GM19452 (cell line): Measurements from ENCODE around the gene RNF7.
"Not testable (repeated sequence)": the region's sequence is repeated elsewhere in the genome, so short reads cannot be mapped to it uniquely, and the experiment has no call there.

ENCODE experiments used
- ATAC-seq: cut with Tn5 transposase; IDR thresholded peaks from one replicate; pipeline ENCODE4 v1.9.1; 2021; ENCODE audit not compliant: unreplicated experiment

The RNF7 gene

DNA sequence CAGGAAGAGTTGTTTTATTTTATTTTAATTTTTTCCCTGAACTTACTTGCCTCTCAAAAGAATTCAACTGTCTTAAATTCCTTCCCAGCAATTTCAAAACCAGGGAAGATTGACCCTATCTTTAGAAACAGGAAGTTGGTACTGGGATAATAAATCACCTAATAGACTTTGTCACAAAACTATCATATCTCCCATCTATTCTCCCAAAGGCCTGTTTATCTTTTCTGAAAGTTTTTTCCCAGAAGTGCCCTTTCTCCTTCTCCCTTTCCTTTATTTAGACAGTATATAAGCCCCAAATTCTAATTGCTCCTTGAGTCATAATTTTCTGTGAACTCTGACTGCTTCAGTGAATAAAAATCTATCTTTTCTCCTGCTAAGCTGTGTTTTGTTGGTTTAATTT, 2.9 kb upstream of the RNF7 start:
- no peak for ATAC-seq

DNA sequence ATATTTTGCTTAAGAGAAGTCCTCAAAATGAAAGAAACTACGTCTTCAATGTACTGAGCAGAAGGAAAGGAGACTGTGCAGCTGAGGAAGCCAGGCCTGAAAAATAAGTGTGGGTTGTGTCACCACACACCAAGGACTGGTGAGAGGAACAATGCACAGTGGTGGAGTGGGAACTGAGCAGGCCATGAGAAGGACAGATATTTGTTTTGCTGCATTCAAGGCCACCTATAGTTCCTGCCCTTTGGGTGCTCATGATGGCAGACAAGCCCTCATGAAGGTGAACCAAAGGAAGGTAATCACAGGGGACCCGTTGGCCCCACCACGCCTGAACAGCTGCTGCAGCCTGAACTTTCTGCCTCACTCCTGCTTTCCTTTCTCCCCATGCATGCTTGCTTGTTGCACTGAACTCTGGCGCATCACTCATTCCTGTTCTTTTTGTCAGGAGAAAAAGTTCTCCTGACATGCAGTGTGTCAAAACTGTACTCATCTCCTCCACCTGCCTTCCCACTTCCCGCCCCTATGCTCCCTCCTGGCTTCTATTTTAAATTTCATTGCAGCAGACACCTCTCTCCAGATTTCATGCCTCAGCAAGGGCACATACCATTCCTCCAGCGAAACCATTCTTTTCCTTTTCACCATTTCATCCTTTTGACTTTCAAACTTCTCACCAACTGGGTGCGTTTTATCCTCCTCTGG, 2.2 kb upstream of the RNF7 start:
- ATAC-seq: no peak

DNA sequence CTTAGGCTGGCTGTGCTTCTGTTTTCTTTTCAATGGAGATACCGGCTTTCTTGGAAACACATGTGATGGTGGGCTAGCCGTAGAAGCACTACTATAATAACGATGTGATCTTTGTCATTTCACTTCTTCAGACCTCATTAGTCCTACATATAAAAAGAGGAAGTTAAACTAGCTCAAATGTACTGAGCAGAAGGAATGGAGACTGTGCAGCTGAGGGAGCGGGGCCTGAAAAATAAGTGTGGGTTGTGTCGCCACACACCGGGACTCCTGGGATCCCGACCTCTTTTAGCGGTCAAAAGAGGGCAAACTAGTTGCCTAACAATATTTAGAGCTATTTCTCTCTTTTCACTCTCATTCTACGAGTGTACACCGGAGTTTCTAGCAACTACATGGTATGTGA, 1.0 kb upstream of the RNF7 start:
- no peak for ATAC-seq

DNA sequence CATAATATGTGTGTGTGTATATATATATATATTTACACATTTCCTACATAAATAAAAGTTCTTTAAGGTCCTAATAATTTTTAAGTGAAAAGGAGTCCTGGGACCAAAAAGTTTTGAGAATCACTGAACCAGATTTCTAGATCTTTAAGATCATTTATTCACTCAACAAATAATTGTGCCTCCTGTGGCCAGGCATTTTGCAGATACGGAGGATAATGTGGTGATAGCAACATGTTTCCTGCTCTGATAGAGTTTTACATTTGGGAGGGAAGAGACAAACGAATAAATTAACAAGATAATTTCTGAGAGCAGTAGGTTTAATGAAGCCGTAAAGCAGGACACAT, 448 bp upstream of the RNF7 start:
- ATAC-seq: no peak

DNA sequence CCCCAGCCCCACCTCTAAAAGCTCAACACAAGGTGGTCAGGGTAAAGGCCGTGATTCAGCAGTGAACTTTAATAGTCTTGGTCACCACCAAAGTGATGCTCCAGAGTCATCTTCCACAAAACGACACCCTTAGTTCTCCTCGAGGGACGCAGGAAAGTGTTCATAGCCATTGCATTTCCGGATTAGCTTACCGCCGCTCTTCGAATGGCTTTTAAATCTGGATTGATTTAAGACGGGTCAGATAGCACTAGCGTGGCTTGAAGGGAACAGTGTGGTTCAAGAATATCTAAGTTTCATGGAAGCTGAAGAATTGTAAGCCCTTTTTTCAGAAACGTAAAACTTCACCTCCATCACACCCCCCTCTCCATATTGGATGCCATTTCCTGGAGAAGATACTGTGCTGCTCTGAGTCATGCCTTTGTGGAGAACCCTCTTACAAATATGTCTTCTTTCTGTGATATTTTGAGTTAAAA, 829 bp downstream of the RNF7 start:
- no peak for ATAC-seq

DNA sequence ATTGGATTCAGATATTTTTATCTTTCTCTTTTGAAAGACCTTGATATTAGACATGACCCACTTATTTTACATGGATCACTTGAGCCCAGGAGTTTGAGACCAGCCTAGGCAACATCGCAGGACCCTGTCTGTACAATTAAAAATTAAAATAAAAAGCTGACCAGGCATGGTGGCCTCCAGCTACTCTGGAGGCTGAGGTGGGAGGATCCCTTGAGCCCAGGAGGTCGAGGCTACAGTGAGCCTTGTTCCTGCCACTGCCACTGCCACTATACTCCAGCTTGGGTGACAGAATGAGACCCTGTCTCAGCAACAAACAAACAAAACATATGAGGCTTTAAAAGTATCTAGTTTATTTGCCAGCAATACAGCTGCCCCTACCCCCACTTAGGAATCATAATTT, 1.6 kb downstream of the RNF7 start:
- no peak for ATAC-seq

DNA sequence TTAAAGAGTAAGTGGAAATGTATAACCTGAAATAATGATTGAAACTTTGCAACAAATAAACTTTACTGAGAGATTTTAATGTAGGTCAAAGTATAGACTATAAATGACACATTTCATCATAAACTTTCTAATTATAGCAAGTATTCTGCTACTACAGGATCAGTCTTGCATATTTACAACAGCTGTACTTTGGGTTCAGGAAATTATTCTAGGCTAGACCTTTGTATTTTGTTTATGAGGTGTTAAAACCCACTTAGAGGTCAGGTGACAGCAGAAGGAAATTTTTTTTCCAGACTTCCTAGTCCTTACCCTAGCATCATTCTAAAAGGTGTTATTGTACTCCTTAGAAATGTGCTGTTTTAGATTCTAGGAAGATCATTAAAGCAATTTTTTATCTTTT, 2.3 kb downstream of the RNF7 start:
- ATAC-seq: no peak

DNA sequence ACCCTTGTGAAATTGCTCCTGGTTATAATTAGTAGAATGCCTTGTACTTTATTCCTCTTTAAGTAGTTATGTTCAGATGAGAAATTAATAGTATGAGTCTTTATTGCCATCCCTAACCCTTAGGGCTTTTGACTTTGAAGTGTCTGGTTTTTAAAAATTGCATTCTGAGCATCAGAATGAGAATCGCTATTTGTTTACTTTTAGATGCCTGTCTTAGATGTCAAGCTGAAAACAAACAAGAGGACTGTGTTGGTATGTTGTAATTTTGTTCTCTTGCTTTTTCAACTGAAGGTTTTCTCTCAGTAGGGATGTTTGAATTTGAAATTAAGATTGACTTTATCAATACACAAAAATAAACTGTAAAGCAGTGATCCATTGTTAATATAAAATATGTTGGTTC, 5.2 kb downstream of the RNF7 start:
- ATAC-seq: no peak

DNA sequence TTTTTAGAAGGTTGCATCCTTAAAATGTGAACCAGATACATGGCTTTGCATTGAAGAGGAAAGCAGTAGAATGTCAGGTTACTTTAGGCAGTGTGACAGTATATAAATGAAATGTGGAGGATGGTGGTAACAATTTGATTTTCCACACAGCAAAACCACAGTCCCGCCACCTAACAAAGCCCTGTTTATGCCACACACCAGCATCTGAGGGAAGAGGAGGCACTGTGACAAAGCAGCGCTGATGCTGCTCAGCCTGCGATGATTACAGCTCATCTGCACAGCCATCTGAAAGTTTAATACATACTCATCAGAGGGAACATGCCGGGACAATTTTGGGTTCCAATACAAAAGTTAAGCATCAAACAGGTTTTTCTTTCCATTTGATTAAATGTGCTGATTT, 8.9 kb downstream of the RNF7 start:
- no peak for ATAC-seq

DNA sequence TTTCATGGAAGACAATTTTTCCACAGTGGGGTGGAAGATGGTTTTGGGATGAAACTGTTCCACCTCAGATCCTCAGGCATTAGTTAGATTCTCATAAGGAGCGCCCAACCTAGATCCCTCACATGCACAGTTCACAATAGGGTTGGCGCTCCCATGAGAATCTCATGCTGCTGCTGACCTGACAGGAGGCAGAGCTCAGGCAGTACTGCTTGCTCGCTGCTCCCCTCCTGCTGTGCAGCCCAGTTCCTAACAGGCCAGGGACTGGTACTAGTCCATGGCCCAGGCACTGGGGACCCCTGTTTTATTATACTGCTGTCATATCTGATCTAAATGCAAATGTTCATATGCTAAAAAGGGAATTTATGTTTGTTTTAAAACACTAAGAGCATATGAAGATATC, 15.3 kb downstream of the RNF7 start:
- ATAC-seq: no peak

DNA sequence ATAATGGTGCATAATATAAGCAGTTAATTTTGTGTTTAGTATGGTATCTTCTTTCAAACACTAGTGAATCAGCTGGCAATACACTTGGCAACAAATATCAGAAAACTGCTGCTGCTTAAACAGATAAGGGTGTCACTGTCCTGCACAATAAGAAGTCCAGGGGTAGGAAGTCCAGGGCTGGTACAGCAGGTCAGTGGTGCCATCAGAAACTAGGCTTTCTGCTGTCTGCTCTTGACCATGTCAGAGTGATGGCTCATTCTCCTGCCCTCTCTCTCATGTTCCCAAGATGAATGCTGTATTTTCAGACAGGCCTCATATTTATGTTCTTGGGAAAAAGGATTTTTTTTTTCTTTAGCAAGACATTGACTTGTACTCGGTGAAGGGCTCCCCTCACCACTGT, 15.9 kb downstream of the RNF7 start:
- no peak for ATAC-seq

DNA sequence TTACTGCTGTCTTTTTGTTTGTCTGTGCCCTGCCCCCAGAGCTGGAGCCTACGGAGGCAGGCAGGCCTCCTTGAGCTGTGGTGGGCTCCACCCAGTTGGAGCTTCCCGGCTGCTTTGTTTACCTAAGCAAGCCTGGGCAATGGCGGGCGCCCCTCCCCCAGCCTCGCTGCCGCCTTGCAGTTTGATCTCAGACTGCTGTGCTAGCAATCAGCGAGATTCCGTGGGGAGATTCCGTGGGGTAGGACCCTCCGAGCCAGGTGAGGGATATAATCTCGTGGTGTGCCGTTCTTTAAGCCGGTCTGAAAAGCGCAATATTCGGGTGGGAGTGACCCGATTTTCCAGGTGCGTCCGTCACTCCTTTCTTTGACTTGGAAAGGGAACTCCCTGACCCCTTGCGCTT, 24.5 kb downstream of the RNF7 start:
- ATAC-seq: not testable (repeated sequence)

DNA sequence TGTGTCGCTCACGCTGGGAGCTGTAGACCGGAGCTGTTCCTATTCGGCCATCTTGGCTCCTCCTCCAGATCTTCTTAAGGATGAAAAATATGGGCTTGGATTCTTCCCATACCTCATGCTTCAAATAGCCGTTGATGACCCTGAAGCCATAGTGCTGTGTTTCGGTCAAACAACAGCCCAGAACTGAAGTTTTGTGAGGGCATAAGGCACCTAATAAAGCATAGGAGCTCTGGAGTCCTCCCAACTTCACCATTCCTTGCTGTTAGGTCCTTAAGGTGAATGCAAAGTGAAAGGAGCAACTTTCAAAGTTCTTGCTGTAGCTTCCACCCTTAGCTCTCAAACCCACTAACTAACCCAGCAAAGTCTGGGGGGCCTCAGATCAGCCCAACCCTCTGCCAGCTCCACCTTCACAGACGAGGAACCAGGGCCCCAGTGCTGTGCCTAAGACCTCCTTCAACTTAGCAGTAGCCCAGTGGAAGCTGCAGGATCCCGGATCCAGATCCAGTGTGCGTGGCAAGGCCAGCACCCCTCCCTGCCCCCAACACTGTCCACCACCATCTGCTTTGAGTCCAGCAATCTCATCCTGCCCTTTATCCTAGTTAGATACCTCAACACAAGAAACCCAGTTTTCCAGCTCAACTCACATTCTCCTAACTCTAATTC, 25.1 kb downstream of the RNF7 start, which contains the start of gene GRK7:
GRK7 (plus strand) TSS at position 321 of the 663 bp plus-strand sequence. CDS start 14,877 bp downstream, outside the sequence.
- no peak for ATAC-seq

DNA sequence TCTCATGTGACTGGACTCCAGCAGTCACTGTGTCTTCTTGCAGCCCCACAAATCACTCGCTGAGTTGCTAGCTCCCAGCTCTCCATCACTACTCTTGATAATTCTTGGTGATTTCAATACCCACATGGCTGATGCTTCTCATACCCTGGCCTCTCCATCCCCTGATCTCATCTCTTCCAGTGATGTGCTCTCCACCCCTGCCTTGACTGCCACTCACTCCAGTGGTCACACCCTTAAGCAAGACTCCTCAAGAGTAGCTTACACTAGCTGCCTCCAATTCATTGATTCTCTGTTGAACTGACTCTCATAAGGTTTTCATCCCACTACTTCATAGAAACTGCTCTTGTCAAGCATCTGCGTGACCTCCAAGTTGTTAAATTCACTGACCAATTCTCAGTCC, 25.9 kb downstream of the RNF7 start:
- no peak for ATAC-seq

DNA sequence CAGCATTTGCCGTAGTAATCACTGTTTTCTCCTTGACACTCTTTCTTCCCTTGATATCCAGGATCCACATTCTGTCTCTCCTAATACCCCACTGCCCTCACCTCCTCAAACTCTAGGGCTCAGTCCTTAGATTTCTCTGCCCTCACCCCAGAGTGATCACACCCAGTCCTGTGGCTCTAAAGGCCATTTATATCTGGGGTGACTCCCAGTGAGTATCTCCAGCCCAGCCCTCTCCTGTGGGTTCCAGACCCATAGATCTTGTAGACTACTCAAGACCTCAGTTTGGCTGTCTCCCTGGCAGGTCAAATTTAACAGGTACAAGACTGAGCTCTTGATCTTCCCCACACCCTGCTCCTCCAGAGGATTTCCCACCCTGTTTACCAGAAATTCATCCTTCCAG, 26.4 kb downstream of the RNF7 start:
- no peak for ATAC-seq

DNA sequence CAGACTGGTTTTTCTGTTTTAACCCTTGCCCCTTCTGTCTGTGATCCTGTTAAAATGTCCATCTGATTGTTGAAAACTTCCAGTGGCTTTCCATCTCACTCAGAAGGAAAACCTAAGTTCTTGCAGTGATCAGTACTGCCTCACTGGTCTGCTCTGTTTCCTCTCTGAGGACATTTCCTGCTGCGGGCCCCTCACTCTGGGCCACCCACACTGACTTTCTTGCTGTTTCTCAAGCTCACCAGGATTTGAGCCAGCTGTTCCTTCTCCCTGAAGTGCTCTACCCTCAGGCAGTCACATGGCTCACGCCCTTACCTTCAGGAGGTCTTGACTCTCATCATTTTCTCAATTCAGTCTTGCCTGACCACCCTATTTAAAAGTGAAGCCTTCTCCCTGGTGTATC, 26.9 kb downstream of the RNF7 start:
- ATAC-seq: no peak

DNA sequence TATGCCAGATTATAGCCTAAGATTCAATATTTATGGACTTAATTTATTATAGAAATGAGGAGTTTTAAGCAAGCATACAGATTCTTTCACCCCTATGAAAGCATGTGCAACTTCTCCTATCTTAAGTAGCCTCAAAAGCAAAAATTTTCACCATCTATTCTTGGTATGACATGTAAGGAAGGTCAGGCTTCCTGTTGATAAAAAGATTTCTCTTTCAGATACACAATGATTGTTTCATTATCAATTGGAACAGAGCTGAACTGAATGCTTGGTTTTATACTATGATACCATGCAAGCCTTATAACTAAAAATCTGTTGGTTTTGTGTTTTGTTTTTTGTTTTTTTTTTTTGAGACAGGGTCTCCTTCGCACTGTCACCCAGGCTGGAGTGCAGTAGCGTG, 29.0 kb downstream of the RNF7 start:
- no peak for ATAC-seq

DNA sequence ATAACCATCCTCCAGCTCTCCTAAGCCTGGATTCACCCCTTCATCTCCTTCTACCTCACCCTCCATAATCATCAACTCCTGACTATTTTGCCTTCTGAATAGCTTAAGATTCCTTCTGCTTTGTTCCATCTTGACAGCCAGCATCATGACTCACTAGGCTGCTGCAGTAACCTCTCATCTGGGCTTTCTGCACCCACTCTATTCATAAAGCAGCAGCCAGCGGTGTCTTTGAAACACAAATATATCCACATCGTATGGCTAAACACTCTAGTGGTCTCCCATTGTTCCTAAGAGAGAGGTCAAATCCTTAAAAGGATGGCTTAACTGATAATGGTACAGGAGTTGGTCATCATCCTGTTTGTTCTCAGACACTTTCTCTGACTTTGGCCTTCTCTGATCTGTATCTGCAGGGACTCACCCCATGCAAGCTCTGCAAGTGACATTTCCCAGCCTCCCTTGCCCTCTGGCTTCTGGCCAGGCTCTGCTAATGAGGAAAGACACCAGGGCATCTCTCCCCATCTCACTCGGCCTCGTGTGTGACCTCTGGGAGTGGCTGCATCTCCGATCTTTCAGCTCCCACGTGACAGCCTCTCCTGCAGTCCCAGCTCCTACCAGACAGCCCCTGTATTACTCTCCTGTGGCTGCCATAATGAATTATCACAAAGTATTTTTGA, 31.3 kb downstream of the RNF7 start:
- ATAC-seq: no peak

DNA sequence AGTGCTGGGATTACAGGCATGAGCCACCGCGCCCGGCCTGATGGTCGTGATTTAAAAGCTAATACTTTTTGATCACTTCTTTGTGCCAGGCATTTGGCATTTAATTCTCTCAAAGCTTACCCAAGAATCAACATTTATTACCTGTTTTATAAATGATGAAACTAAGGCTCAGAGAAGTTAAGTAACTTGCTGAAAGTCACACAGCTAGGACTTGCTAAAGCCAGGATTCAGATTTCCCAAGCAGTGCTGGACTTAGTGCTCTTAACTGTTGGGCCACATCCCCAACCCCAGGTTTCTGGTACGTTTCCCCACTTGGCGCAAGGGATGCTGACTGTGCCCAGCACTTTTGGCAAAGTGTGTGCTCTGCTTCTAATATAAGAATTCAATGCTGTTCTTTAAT, 35.6 kb downstream of the RNF7 start:
- ATAC-seq: no peak

DNA sequence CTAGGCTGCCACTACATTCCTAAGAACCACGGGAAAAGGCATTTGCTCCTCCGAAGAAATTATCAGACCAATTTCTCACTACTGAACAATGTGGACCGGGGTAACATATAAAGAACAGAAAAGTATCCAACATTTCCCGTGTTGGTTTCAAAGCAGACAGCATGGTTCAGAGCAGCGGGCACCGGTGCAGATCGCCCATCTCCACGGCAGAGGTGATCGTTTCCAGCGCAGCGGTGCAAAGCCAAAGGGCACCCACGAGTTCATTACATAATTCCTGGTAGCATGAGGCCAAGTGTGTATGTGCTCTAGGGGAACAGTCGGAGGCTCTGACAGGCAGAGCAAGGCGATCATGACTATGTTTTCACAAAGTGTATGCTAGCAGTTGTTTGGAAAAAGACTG, 38.3 kb downstream of the RNF7 start:
- no peak for ATAC-seq

DNA sequence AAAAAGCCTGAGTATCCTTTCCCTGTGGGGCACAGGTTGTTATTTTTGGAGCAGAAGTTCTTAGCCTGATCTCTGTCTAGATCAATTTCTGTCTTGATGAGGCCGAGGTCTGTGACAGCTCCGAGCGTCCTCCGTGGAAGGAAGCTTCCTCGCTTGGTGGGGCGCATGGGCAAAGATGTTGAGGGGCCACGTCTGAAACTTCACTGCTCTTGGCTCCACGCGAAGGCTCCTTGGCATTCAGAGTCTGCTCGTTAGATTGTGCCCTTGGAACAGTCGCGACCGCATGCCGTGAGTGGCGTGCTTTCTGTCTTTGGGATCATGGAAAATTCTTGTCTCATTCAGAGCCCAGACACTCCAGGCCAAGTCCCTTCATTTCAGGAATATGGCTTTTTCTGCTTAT, 38.8 kb downstream of the RNF7 start:
- no peak for ATAC-seq
